Activated CD8-positive, alpha-beta memory T cell treated with anti-CD3 and anti-CD28 coated beads, Interleukin-2, amount 10 ng/mL, durations not matched to agents 7 days and 5 days (primary cell): ENCODE data around the gene SLC35F3. TPM values are rescaled to one million over a fixed set of nuclear protein-coding genes. Genes with fewer than 3 reads are reported as not detected.
A peak's percentile ranks its signal among the peaks of the same experiment; 100 is the strongest.
"Not testable (repeated sequence)": the region's sequence is repeated elsewhere in the genome, so short reads cannot be mapped to it uniquely, and the experiment has no call there.

ENCODE experiments used
- ATAC-seq: fragments of 150-1000 bp; cut with Tn5 transposase; one replicate; pipeline ENCODE4 v1.10.0; 2021; ENCODE audit warnings: moderate library complexity
- CTCF ChIA-PET: fragments of 350-600 bp; sonication (Branson Sonifier 250); formaldehyde crosslinking; loops from one replicate; lab custom pipeline; 2021; ENCODE audit warnings: antibody characterized with exemption; lab: Charles Lee
- DNase-seq: peaks from one replicate; pipeline ENCODE4 v3.0.0-alpha.2; 2020
- H3K27ac Mint-ChIP-seq: one replicate; pipeline ENCODE4 v1.8.0; 2021; ENCODE audit warnings: mild to moderate bottlenecking, mixed read lengths
- H3K27me3 Mint-ChIP-seq: one replicate; pipeline ENCODE4 v1.8.0; 2021; ENCODE audit warnings: mixed read lengths
- H3K36me3 Mint-ChIP-seq: one replicate; pipeline ENCODE4 v1.8.0; 2021; ENCODE audit warnings: mild to moderate bottlenecking, mixed read lengths
- H3K4me1 Mint-ChIP-seq: one replicate; pipeline ENCODE4 v1.8.0; 2021; ENCODE audit warnings: mixed read lengths
- H3K4me3 Mint-ChIP-seq: one replicate; pipeline ENCODE4 v1.8.0; 2021; ENCODE audit warnings: mild to moderate bottlenecking, moderate library complexity, mixed read lengths
- H3K9me3 Mint-ChIP-seq: one replicate; pipeline ENCODE4 v1.8.0; 2022; ENCODE audit warnings: low read depth, mixed read lengths
- total RNA-seq, 2 experiments: library from RNA; stranded (reverse); gene quantifications; one replicate each; pipeline ENCODE4 v1.2.3, GENCODE V29; 2021

SLC35F3 gene
- total RNA-seq, 2 experiments from 2014 or later: 13.8 to 16.8 TPM

DNA sequence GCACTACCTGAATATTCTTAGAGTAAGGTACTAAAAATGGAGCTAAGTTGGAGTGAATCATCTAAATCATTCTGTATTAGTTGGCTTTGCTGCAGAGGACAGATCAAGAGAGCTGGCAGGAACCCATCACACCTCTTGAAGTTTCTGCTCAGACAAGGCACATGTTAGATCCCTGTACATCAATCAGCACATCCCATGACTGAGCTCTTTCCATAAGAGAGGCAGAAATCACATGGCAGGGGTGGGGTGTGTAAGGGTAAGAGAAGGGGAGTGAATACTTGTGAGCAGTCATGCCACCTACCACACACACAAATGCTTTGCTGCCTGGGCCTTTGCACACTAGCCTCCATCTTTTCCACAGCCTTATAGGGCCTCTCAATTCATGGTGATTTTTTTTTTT is 214.4 kb downstream of the SLC35F3 start:
- no peak for ATAC-seq
- H3K4me1 Mint-ChIP-seq: peaks cover 8% of the 10 kb centered on the region
- H3K27ac Mint-ChIP-seq: no peak overlapping the region
- DNase-seq: no peak
- no peak overlapping the region for H3K4me3 Mint-ChIP-seq
- CTCF ChIA-PET: interaction anchor here (0.9 to 1.5 kb wide), 3 partner anchors 9 to 191 kb away, joined by 3 to 4 read pairs (median 3); no protein-coding TSS in a partner anchor
- H3K36me3 Mint-ChIP-seq: no peaks in the 10 kb centered on the region
- no peaks in the 10 kb centered on the region for H3K9me3 Mint-ChIP-seq
- peaks cover 34% of the 10 kb centered on the region for H3K27me3 Mint-ChIP-seq

DNA sequence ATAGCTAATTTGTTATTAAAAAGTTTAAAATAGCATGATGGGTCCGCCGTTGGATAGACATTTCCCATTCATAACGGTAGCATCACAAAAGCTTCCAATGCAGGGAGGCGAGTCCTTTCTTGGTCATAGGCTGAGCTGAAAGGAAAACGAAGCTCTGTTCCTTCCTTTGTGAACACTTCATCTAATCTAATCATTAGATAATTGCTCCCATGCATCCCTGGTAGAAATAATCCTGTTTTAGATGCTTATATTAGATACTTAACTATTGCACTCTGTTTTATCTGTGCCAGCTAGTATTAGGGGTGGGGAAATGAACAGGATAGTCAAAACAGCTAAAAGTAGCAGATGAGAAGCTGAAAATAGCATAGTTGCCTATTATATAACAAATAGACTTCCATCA is 215.0 kb downstream of the SLC35F3 start:
- DNase-seq: no peak
- ATAC-seq: no peak
- H3K27me3 Mint-ChIP-seq: peaks cover 35% of the 10 kb centered on the region
- peaks cover 8% of the 10 kb centered on the region for H3K4me1 Mint-ChIP-seq
- no peaks in the 10 kb centered on the region for H3K9me3 Mint-ChIP-seq
- CTCF ChIA-PET: interaction anchor here (0.9 to 1.5 kb wide), 3 partner anchors 9 to 190 kb away, joined by 3 to 4 read pairs (median 3); no protein-coding TSS in a partner anchor
- no peaks in the 10 kb centered on the region for H3K36me3 Mint-ChIP-seq
- no peak overlapping the region for H3K27ac Mint-ChIP-seq
- H3K4me3 Mint-ChIP-seq: no peak overlapping the region

DNA sequence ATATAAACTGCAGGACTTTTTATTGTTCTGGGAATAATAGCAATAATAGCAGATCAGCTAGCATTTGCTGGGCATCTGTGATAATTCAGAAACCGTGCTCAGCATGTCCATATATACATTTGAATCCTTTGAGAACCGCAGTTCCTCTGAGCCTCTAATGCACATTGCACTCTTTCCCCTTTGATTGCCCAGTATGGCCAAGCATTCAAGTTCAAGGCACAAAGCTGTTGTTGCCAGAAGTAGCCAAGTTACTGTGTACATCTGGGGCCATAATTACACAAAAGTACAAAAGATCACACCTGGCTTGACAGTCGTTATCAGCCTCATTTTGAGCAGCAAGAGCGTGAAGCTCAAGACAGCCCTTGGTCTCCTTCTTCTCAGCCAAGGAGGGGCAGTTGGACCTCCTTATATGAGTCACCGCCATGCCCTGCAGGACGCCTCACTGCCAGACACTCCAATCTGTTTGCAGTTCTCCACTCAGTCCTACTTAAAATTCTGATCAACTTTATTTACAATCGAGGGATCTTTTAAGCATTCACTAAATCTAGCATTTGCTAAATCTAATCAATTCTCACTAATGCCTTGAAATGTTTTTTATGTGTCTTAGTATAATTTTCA is 216.0 kb downstream of the SLC35F3 start:
- ATAC-seq: no peak
- Mint-ChIP-seq H3K36me3 (no peaks in the 10 kb centered on the region), H3K9me3 (no peaks in the 10 kb centered on the region), H3K4me3 (no peak overlapping the region), H3K27ac (no peak overlapping the region), H3K27me3 (peaks cover 32% of the 10 kb centered on the region), H3K4me1 (no peaks in the 10 kb centered on the region)
- CTCF ChIA-PET: interaction anchor here (1.0 to 1.5 kb wide), 2 partner anchors 189 to 207 kb away, joined by 3 to 4 read pairs; no protein-coding TSS in a partner anchor
- DNase-seq: no peak

DNA sequence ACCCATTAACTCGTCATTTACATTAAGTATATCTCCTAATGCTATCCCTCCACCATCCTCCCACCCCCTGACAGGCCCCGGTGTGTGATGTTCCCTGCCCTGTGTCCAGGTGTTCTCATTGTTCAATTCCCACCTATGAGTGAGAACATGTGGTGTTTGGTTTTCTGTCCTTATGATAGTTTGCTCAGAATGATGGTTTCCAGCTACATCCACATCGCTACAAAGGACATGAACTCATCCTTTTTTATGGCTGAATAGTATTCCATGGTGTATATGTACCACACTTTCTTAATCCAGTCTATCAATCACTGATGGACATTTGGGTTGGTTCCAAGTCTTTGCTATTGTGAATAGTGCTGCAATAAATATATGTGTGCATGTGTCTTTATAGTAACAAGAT is 217.2 kb downstream of the SLC35F3 start:
- H3K4me3 Mint-ChIP-seq, H3K36me3 Mint-ChIP-seq, ATAC-seq, CTCF ChIA-PET, H3K4me1 Mint-ChIP-seq, H3K27ac Mint-ChIP-seq, H3K9me3 Mint-ChIP-seq, DNase-seq: not testable (repeated sequence)
- H3K27me3 Mint-ChIP-seq: peaks cover 36% of the 10 kb centered on the region

DNA sequence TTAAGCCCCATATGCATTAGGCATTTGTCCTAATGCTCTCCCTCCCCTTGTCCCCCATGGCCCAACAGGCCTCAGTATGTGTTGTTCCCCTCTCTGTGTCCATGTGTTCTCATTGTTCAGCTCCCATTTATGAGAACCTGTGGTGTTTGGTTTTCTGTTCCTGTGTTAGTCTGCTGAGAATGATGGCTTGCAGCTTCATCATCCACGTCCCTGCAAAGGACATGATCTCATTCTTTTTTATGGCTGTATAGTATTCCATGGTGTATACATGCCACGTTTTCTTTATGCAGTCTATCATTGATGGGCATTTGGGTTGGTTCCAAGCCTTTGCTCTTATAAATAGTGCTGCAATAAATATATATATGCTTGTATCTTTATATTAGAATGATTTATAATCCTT is 218.1 kb downstream of the SLC35F3 start:
- H3K4me1 Mint-ChIP-seq, H3K4me3 Mint-ChIP-seq, DNase-seq, H3K36me3 Mint-ChIP-seq, H3K27ac Mint-ChIP-seq, H3K9me3 Mint-ChIP-seq, ATAC-seq: not testable (repeated sequence)
- CTCF ChIA-PET: interaction anchor here (3.7 kb wide), 1 partner anchor 187 kb away, joined by 15 read pairs; no protein-coding TSS in a partner anchor
- H3K27me3 Mint-ChIP-seq: peaks cover 41% of the 10 kb centered on the region

DNA sequence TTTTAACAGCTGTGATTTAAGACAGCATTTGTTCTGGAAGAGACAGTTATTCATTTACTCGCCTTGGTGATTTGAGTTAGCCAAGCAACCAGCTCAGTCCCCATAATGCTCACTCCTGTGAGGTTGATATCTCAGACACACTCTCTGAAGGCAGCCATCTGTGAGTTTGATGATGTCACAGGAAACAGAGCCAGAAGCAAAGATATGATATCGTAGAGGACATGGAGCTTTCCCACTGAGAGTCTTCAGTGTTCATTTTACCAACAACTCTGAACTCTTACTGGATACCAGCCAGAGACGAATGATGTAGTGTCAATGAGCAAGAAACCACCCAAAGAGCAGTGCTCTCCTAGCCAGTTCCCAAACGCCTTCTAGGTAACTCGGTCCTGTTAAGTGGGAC is 219.4 kb downstream of the SLC35F3 start:
- no peak overlapping the region for H3K4me3 Mint-ChIP-seq
- CTCF ChIA-PET: interaction anchor here (0.9 to 3.7 kb wide), 2 partner anchors 10 to 186 kb away, joined by 3 to 15 read pairs; no protein-coding TSS in a partner anchor
- no peaks in the 10 kb centered on the region for H3K4me1 Mint-ChIP-seq
- no peak overlapping the region for H3K27ac Mint-ChIP-seq
- no peaks in the 10 kb centered on the region for H3K9me3 Mint-ChIP-seq
- peaks cover 37% of the 10 kb centered on the region for H3K27me3 Mint-ChIP-seq
- no peaks in the 10 kb centered on the region for H3K36me3 Mint-ChIP-seq
- no peak for DNase-seq
- ATAC-seq: no peak

DNA sequence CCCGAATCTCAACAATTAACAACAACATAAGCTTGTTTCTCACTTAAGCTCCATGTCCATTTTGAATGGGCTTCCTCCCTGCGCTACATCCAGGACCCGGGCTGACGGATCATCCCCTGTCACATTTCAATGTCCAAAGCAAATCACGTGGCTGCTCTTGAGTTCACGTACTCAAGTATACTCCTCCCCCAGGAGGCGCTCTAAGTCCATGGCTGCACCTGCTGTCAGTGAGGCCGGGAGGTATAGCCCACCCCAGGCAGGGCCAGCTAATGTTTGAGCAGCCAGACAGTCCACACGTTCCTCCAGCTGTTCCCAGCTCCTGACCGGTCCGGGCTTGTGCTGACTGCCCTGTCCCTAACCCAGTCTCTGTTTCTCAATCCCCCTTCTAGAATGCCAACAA is 220.8 kb downstream of the SLC35F3 start:
- DNase-seq (peak; percentile 66), ATAC-seq (peak; percentile 64)
- Mint-ChIP-seq H3K4me3 (no peak overlapping the region), H3K4me1 (no peaks in the 10 kb centered on the region), H3K36me3 (no peaks in the 10 kb centered on the region), H3K9me3 (no peaks in the 10 kb centered on the region), H3K27ac (no peak overlapping the region), H3K27me3 (peaks cover 36% of the 10 kb centered on the region)
- CTCF ChIA-PET: interaction anchor here (0.8 to 3.7 kb wide), 7 partner anchors 10 to 246 kb away, joined by 3 to 15 read pairs (median 3); no protein-coding TSS in a partner anchor

DNA sequence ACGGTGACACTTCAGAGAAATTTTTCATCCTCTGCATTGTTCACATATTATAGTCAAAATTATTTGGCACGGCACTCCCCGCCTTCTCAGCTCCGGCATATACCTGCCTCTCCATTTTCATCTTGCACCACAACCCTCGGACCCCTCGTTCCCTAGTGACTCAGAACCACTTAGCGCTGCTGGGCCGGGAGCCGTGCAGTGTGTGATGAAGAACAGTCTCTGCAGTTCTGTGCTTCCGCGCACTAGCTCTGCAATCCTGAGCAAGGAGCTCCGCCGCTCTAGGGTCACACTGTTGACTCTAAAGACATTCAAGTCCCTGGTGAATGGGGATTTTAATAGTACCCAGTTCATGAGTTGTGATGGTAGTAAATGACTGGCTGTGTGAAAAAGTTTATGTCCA is 221.2 kb downstream of the SLC35F3 start:
- DNase-seq (no peak), ATAC-seq (no peak)
- CTCF ChIA-PET: interaction anchor here (1.1 to 3.7 kb wide), 3 partner anchors 11 to 184 kb away, joined by 3 to 15 read pairs (median 7); no protein-coding TSS in a partner anchor
- no peak overlapping the region for H3K4me3 Mint-ChIP-seq
- no peak overlapping the region for H3K27ac Mint-ChIP-seq
- peaks cover 36% of the 10 kb centered on the region for H3K27me3 Mint-ChIP-seq
- H3K4me1 Mint-ChIP-seq: no peaks in the 10 kb centered on the region
- no peaks in the 10 kb centered on the region for H3K36me3 Mint-ChIP-seq
- no peaks in the 10 kb centered on the region for H3K9me3 Mint-ChIP-seq

DNA sequence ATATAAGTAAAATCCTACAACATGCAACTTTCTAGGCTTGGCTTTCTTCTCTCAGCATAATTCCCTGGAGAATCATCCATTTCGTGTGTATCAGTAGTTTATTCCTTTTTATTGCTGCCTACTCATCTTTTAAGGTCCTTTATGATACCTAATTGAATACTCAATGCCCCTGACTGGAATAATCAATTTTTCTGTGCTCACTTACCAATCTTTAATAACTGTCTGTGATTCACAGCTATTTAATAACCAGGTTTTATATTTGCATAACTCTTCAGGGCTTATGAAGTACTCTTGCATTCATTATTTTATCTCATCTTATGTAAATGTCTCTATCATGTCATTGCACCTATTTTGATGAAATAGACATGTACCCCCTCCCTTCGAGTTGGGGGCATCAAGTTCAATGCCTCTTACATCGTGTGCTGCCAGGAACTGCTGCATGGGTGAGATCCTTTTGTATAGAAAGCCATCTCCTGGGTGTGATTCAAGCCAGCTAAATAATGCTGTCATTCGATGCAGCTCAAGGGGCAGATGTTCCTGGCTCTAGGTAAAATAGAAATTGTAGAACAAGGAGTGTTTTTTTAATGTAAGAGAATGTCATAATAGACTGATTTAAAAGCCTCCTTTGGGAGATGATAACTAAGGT is 222.7 kb downstream of the SLC35F3 start:
- CTCF ChIA-PET: interaction anchor here (2.2 kb wide), 1 partner anchor 12 kb away, joined by 7 read pairs; no protein-coding TSS in a partner anchor
- Mint-ChIP-seq H3K27me3 (peaks cover 50% of the 10 kb centered on the region), H3K27ac (no peak overlapping the region), H3K4me1 (no peaks in the 10 kb centered on the region), H3K9me3 (no peaks in the 10 kb centered on the region), H3K4me3 (no peak overlapping the region), H3K36me3 (no peaks in the 10 kb centered on the region)
- ATAC-seq (no peak), DNase-seq (no peak)

DNA sequence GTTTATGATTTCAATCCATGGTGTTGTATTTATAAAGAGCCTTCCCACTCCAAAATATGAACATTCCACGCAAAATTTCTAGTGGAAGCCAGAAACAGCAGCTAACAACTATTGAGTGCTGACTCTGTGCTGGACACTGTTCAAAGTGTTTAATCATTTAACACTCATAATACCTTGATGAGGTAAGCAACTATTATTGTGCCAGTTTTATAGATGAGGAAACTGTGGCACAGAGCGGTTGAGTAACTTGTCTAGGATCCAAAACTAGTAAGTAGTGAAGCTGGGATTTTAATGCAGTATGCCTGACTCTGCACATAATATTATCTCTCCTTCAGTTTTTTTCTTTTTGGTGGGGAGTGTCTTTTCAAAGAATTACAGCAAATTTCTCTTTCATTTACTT is 228.3 kb downstream of the SLC35F3 start:
- no peak for ATAC-seq
- CTCF ChIA-PET: interaction anchor here (0.5 to 1.2 kb wide), 2 partner anchors 18 to 86 kb away, joined by 3 to 6 read pairs; no protein-coding TSS in a partner anchor
- Mint-ChIP-seq H3K4me3 (no peak overlapping the region), H3K36me3 (no peaks in the 10 kb centered on the region), H3K27ac (no peak overlapping the region), H3K9me3 (no peaks in the 10 kb centered on the region), H3K27me3 (peaks cover 38% of the 10 kb centered on the region), H3K4me1 (no peaks in the 10 kb centered on the region)
- no peak for DNase-seq

DNA sequence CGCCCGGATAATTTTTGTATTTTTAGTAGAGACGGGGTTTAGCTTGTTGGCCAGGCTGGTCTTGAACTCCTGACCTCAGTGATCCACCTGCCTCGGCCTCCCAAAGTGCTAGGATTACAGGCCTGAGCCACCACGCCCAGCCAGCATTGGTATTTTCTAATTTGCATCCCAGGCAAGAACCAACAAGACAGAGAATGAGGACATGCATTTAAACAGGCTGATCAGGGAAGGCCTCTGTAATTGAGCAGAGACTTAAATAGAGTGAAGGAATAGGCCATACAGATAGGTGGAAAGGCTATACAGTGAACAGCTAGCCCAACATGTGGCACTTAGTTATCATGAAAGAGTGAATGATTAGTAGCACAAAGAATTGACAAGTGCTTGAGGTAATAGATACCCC is 230.4 kb downstream of the SLC35F3 start:
- H3K9me3 Mint-ChIP-seq: no peaks in the 10 kb centered on the region
- CTCF ChIA-PET: no interaction called here
- DNase-seq (no peak), ATAC-seq (no peak)
- H3K4me1 Mint-ChIP-seq: no peaks in the 10 kb centered on the region
- H3K36me3 Mint-ChIP-seq: no peaks in the 10 kb centered on the region
- no peak overlapping the region for H3K27ac Mint-ChIP-seq
- no peak overlapping the region for H3K4me3 Mint-ChIP-seq
- peaks cover 42% of the 10 kb centered on the region for H3K27me3 Mint-ChIP-seq

DNA sequence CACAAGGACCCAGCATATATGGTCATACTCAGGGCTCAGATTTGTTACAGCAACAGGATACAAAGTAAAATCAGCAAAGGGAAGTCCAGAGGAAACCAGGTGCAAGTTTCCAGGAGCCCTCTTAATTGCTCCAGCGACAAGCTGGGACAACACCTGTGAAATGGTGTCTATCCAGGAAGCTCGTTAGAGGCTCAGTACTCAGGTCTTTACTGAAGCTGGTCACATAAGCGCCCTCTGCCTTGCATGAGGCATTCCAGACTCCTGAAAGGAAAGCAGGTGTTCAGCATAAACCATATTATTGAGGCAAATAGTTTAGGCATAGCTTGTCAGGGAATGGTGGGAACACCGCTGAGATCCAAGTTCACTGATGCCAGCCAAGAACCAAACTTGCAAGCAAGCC is 231.0 kb downstream of the SLC35F3 start:
- no peaks in the 10 kb centered on the region for H3K4me1 Mint-ChIP-seq
- ATAC-seq (no peak), DNase-seq (no peak)
- H3K27ac Mint-ChIP-seq: no peak overlapping the region
- H3K4me3 Mint-ChIP-seq: no peak overlapping the region
- CTCF ChIA-PET: no interaction called here
- no peaks in the 10 kb centered on the region for H3K36me3 Mint-ChIP-seq
- H3K9me3 Mint-ChIP-seq: no peaks in the 10 kb centered on the region
- H3K27me3 Mint-ChIP-seq: peaks cover 42% of the 10 kb centered on the region

DNA sequence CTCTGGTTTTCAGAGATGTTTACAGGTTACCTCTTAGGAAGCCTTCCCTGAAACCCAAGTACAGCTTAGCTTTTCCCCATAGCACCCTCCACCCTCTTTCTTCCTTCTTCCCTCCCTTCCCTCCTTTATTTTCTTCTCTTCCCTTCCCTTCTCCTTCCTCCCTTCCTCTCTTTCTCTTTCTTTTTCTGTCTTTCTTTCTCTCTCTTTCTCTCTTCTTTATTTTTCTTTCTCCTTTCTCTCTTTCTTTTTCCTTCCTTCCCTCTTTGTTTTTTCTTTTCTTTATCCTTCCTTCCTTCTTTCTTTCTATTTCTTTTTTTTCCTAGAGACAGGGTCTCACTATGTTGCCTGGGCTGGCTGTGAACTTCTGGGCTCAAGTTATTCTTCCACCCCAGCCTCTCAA is 231.6 kb downstream of the SLC35F3 start:
- no peaks in the 10 kb centered on the region for H3K4me1 Mint-ChIP-seq
- no peak overlapping the region for H3K4me3 Mint-ChIP-seq
- DNase-seq (no peak), ATAC-seq (no peak)
- CTCF ChIA-PET: no interaction called here
- H3K27me3 Mint-ChIP-seq: peaks cover 39% of the 10 kb centered on the region
- H3K36me3 Mint-ChIP-seq: no peaks in the 10 kb centered on the region
- H3K9me3 Mint-ChIP-seq: no peaks in the 10 kb centered on the region
- H3K27ac Mint-ChIP-seq: no peak overlapping the region
